OCI-M1 (cell line): ENCODE data around the gene KLF6.

Source experiments
- DNase-seq: peaks from one replicate; lab custom pipeline; 2025; lab: John Stamatoyannopoulos, UW

KLF6 gene

DNA sequence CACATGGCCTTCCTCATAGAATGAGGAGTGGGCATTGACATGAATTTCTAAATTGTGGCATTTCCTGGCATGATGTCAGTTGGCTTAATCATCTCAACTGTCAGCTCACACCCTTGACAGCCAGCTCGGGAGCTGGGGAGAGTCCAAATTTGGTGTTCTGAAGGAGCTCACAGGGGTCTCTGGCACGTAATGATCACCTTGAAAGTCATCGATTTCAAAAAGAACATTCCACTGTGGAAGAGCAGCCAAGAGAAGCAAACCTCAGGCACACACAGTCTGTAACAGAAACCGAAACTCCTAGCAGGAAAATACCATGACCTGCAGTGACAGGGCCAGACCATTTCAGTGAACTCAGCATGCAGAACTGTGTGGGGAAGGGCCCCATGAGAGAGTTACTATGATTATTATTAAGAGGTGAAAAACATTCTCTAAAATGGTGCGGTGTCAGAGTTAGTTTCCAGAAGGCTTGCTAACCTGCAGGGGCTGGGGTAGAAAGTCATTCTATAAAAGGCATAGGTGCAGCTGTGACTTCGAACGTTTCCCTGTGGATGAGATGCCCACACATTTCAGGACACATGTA is 26.4 kb upstream of the KLF6 start:
- peak; percentile 85 for DNase-seq

DNA sequence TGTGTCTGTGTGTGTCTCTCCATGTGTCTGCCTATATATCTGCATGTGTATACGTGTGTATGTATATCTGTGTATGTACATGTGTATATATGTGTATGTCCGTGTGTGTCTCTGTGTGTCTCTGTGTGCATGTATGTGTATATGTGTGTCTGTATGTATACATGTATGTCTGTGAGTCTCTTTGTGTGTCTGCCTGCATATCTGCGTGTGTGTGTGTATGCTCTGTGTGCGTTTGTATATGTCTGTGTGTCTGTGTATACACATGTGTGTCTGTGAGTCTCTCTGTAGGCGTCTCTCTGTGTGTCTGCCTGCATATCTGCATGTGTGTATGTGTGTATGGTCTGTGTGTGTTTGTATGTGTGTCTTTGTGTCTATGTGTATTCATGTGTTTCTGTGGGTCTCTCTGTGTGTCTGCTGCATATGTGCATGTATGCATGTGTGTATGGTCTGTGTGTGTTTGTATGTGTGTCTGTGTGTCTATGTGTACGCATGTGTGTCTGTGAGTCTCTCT is 23.7 kb upstream of the KLF6 start:
- no peak for DNase-seq

DNA sequence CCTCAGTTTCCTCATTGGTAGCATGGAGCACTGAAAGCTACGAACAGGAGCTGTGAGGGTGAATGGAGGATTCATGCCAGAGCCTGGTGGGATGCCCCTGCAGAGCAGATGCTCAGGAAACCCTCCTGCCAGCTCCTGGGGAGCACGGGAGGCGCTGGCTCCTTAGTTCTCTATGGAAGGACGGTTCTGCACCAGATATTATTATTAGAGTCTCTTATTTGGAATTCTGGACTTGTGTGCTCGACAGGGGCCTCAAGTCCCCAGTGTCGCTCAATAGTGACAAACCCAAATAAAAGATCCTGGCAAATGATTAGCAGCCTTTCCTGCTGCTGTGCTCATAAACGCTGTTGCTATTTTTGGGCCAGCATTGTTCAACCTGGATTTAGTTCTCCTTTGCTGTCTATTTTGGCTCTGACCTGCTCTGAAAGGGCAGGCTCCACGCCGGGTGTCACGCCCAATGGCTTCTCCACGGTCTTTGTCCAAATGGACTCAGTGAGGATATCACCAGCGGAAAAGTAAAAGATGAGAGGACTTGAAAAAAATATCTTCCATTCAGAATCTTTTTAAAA is 23.0 kb upstream of the KLF6 start:
- no peak for DNase-seq

DNA sequence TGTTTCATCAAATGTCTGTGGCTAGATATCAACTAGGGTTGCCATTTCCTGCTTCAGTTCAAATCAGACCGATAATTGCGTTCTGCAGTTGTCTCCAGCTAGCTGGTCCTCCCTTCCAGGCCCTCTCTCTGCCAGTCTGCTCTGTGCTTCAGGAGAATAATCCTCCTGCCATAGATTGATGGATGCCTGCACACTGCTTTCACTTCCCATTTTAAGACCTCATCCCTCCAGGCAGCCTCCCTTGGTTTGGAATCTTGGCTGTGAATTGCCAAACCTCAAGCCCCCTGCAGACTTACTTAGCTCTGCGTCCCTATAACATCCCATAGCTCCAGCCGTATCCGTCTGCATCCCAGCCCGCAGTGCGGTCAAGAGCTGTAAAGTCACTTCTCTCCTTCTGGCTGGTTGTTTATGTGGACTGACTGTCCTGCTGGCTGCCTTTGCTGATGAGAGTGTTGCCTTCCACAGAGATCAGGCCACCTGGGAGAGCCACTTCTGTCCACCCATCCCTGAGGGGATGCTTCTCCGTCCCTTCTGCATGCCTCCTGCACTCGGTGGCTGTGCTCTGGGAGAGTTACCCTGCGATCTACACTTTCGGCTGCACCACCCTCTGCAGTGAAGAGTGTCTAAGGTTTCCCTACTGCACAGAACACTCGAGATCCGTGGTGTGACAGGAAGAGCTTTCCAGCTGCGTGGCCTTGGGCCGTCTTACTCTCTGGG is 22.4 kb upstream of the KLF6 start:
- peak; percentile 22 for DNase-seq

DNA sequence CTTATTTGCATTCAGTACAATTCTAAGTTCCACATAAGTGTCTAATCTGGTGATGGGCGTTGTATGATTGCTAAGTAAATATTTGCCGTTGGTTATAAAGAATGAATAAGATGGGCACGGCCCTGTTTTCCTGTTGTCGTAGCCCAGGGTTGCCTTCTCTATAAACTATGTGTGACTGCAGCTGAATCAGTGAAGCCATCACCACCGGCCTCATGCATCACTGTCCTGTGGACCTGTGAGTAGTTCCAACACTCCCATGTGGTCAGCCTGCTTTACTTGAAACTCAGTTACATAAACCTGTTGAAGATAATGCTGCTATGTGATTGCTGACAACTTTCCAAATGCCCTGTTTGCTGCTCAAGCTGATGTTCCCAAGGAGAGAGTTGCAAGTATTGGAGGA is 21.6 kb upstream of the KLF6 start:
- DNase-seq = peak; percentile 41

DNA sequence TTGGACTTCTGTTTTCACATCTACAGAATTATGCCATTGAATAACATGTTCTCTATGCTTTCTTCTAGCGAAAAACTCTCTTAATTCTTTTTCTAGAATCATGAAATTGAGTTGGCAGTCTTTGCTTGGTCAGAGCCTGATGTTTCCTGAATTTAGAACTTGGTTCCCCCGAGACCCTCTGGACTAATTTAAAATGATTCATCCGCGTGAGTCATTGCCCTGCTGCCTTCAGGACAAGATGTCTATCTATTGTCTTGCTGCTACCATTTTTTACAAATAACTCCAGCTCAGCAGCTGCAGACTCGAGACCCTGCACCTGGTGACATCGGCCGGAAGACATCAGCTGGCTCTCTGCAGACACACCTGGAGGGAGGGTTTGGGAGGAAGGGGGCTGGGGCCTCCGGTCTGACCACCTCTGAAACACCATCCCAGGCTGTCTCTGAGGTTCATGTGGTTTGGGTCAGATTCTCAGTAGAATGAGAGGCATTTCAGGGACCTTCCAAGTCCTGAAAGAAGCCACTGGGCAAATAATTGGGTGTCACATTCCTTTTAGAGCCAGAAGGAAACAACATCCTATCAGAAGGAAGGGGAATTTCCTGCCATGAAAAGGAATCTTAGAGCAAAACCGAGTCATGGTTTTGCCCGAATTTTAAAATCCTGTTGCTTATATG is 20.9 kb upstream of the KLF6 start:
- DNase-seq = peak; percentile 76

DNA sequence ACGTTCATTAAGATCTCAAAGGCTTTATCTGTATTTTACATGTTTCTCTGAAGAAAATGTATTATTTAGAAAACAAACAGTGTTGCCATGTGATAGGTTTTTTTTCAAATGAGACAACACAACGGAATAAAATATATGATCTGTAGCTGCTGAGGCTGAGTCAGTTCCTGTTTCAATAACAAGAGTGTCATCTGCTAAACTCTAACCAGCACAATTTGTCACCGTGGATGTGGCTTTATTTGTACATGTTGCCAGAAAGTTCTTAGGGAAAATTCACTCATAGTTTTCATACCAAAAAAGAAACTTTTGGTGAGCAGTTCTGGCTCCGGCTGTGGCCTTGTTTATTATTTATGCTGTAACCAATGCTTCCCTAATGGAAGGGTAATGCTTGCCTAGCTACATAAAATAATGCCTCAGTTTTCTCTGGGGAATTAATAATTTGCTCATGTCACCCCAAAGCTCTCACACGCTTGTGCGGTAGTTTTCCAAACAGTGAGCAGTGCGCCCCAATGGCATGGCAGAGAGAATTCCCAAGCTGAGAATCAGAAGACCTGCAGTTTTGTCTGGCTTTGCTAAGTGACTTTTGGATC is 20.3 kb upstream of the KLF6 start:
- peak; percentile 86 for DNase-seq

DNA sequence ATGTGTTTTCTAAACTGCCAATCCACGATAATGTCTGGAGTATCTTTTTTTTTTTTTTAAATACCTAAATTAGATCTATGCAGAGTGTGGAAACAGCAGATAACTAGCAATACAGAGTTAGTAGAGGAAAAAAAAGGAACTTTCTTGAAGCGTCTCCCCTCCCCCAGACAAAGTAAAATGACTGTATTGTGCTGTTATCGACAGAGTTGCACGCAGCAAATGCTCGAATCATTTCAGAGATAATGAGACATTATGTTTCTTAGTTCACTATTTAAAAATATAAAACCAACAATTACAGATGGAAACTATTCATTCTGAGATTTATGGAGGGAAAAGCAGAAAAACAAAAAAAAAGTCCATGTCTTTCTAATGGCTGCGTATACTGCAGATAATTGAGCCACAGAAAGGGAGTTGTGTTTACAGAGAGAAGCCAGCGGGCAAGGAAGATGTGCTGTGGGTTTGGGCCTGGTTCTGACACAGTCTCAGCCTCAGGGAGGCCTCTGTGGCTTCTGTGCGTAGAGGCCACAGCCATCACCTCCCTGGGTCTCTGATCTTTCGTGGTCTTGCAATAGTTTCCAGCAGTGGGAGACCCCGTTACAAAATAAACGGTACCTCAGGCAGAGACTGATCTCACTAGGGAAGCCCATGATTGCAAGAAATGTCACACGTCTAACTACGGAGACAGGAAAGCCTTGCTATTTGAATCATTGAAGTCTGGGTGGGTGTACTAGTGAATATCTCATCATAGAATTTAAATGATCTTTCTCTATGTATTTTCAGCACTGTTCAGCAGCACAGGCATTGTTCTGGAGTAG is 19.1 kb upstream of the KLF6 start:
- peak; percentile 97 for DNase-seq

DNA sequence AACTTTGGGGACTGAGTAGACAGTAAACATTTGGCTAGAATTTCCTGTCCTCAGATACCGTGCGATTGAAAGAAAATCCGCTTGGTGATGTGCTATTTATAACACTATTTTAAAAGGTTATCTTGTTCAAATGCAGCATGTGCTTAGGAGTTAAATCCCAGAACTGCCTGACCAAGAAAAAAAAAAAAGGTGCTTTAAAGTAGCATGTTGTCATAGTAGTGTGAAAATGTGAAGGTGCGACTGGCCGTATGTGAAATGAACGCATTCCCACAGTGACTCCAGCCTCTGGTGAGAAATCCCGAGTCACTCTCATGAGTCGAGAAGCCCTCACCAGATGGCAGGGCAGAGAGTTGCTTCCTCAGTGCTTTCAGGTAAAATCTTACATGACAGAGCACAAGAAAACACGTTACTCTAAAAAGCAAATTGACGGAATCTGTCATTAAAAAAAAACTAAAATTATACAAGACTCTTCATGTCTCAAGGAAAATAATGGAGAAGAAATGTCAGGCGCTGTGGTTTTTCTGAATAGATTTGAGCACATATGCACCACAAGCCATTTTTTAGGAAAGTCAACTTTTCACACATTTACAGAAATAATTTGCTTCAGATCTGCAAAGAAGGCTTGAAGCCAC is 18.4 kb upstream of the KLF6 start:
- DNase-seq = peak; percentile 92

DNA sequence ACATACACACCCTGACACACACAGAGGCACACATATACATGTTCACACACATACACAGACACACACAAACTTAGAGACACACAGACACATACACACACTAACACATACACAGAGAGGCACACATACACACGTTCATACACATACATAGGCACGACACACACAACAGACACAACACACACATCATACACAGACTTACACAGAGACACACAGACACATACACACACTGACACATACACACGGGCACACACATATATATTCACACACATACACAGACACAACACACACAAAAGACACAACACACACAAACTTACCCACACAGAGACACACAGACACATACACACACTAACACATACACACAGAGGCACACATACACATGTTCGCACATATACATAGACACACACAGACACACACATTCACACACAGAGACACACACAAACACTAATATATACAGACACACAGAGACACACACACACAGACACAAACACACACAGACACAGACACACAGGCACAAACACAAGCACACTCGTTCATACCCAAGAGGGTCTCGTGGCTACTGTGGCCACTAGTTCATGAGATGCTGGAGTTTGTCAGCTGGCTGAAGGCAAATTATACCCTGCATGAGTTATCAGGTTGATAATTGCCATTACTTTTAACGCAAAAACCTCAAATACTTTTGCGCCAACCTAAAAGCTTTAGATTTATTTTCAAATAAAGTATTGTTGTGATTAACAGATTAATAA is 17.7 kb upstream of the KLF6 start:
- DNase-seq = no peak

DNA sequence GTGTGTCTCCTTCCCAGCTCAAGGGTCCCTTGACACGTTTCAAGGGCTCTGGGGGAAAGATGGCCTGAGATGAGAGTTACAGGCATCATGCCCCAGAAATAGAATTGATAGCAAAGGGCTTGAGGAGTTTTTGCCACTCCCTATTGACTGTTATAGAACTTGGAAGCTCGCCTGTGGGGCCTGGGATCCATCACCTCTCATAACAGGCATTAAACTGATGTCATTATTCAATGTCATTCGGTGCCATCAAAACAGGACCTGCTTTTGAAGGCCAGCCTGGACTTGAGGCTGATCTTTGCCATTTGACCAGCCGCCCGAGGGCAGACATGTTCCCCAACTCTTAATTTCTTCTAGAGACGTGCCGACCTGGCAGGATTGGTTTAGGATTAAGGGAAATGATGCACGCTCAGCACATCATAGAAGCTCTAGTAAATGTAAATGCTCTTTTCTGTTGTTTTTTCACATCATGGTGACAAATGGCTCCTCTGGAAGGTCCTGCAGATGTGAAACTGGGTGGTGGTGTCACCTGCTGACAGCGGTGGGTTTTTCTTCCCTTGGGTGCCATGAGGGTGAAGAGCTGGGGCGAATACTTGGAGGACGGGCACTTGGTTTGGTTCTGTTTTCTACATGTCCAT is 16.7 kb upstream of the KLF6 start:
- DNase-seq = no peak

DNA sequence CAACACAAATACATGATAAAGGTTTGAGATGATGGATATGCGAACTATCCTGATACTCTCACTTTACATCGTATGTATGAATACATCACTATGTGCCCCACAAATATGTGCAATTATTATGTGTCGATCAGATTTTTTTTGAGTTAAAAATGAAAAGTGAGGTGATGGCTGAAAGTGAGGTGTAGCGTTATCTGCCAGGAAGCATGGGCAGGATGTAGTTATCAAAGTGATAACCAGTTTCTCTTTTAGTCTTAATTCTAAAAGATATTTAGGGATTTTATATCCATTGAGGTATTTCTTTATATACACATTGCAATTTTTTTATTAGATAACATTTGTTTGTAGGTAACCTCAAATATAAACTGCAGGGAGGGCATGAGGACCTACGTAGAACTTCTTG is 15.6 kb upstream of the KLF6 start:
- no peak for DNase-seq

DNA sequence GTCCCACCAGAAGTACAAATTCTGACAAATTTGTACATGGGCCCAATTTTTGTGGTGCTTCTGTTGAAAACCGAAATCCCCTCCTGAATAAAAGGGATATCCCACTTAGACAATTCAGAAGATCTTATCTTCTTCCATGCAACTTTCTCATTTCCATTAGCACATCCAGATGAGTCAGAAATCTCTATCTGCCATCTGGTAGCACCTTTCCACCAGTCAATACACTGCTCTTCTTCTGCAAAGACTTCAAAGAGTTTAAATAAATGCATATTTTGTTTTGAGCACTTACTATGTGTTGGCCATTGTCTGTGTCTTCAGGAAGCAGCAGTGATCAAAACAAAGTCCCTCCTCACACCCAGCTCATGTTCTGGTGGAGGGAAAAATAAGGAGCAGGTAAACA is 12.7 kb upstream of the KLF6 start:
- no peak for DNase-seq

DNA sequence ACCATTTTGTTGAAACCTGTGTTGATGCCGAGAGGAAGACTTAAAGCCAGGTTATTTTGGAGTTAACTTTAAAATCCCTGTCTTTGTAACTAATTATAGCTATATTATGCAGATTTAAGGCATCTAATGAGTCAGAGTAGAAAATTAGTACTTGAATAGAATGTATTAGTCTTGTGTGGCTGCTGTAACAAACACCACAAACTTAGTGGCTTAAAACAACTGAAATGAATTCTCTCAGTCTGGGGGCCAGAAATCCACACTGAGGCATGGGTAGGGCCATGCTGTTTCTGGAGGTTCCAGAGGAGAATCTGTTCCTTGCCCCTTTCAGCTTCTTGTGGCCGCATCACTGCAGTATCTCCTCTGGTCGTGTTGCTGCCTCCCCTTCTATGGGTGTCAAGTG is 8.5 kb upstream of the KLF6 start:
- no peak for DNase-seq

DNA sequence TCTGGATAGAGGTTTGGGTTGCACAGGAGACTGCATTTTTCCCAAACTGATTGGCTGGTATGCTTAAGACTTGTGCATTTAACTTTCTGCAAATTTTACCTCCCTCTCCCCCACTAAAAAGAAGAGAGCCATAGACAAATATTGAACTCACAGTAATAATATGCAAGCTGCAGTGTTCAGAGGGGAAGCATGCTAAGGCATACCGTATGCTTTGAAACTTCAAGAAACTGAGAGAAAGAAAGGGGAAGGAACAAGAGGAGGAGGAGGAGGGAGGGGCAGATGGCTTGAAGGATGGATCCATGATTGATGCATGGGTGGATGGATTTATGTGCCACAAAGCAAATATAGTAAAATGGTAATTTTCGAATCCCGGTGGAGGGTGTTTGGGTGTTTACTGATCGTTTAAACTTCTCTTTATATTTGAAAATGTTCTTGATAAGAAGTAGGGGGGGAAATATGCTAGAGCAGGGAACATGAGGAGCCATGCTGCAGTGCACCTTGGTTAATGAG is 7.8 kb upstream of the KLF6 start:
- peak; percentile 22 for DNase-seq

DNA sequence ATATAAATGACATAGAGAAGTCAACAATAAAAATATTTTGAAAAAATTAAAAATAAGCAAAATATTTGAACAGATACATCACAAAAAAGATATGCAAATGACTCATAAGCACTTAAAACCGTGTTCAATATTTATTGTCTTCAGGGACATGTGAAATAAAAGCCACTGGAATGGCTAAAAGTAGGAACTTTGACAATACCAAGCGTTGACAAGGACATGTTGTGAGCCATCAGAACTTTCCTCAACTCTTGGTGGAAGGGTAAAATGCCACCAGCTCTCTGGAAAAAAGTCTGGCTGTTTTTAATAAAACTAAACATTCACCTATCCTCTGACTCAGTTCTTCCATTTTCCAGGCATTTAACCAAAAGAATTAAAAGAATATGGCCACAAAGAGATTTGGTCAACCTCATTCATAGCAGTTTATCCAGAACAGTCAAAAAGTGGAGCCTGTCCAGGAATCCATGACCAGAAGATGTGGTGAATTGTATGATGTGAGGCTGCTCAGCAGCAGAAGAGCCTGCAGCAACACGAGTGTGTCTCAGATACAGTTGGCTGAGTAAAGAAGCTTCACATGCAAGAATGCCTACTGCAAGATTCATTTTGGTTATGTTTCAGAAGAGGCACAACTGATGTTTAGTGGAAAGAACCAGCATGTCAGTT is 7.1 kb upstream of the KLF6 start:
- DNase-seq = no peak

DNA sequence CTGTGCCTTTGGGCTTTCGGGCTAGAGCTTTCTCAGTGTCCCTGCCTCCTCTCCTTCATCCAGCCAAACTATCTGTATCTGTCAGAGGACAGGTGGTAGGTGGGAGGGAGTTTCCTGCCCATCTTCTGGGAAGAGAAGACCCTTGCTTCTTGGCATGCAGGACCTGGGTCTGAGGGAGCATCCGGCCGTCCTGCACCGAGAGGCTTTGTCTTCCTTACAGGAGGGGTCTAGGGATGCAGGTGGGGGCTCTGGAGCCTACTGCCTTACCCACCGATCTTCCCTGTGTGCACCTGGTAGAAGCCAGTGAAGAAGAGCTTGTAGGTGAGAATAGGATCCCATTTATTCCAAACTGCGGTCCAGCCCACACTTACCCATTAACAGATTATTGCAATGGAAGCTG is 5.8 kb upstream of the KLF6 start:
- no peak for DNase-seq

DNA sequence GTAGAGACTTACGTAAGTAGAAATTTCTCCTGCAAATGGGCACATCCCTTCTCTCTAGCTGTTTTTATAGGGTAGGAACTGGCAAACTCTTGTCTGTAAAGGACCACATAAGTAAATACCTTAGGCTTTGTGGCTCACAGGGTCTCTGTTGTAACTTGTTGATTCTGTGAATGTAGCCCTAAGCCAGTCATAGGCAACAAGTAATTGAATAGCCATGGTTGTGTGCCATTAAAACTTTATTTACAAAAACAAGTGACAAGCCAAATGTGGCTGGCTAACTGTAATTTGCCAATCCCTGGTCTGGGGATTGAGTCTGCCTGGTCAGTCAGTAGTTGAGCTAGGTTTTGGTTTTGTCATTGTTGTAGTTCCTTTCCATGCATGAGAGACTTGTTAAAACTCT is 5.3 kb upstream of the KLF6 start:
- DNase-seq = no peak

DNA sequence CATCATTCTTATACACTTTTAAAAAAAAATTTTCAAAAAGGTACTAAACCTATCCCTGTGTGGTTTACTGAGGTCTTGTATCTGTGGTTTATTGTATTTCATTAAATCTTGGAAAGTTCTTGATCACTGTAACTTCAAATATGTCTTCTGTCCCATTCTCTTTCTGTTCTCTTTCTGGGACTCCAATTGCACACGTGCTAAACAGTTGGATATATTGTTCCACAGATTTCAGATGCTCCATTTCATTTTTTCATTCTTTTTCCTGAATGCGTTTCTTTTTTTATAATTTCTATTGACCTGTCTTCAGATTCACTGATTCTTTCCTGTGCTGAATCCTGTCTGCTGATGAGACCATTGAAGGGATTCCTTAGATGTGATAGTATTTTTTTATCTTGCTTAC is 4.6 kb upstream of the KLF6 start:
- DNase-seq = no peak
